Neuronal stem cell (in vitro differentiated cells): ENCODE measurements around the gene RNH1.

Source experiments
- DNase-seq: peaks from one replicate; pipeline ENCODE4 v3.0.0-alpha.2; 2013; ENCODE audit warnings: low spot score
- H2AFZ ChIP-seq: one replicate; pipeline ENCODE4 v1.6.1; 2013; ENCODE audit warnings: mild to moderate bottlenecking, low read length, inconsistent platforms
- H2AK5ac ChIP-seq: 2 replicates; pipeline ENCODE4 v1.6.1; 2013; ENCODE audit warnings: low read depth, mild to moderate bottlenecking, inconsistent platforms, low read length, moderate library complexity, mixed read lengths
- H2BK120ac ChIP-seq: 2 replicates; pipeline ENCODE4 v1.6.1; 2013; ENCODE audit warnings: low read depth, mild to moderate bottlenecking, inconsistent platforms, low read length, moderate library complexity, mixed read lengths
- H2BK12ac ChIP-seq: one replicate; pipeline ENCODE4 v1.6.1; 2013; ENCODE audit warnings: low read length, inconsistent platforms
- H2BK15ac ChIP-seq: 2 replicates; pipeline ENCODE4 v1.6.1; 2013; ENCODE audit warnings: mild to moderate bottlenecking, low read length, inconsistent platforms, mixed read lengths
- H2BK5ac ChIP-seq: one replicate; pipeline ENCODE4 v1.6.1; 2013; ENCODE audit warnings: inconsistent platforms, mild to moderate bottlenecking, low read length, moderate library complexity
- H3K14ac ChIP-seq: one replicate; pipeline ENCODE4 v1.6.1; 2013; ENCODE audit warnings: low read length, inconsistent platforms
- H3K18ac ChIP-seq: 2 replicates; pipeline ENCODE4 v1.6.1; 2013; ENCODE audit warnings: low read length, inconsistent platforms
- H3K23ac ChIP-seq: 2 replicates; pipeline ENCODE4 v1.6.1; 2013; ENCODE audit warnings: low read depth, mild to moderate bottlenecking, mixed read lengths, low read length, inconsistent platforms; ENCODE audit not compliant: poor library complexity
- H3K27ac ChIP-seq: replicated peaks from 3 replicates; pipeline ENCODE4 v1.5.1; 2013; ENCODE audit warnings: low read length, inconsistent platforms
- H3K27me3 ChIP-seq, 3 experiments: 2 replicates each; pipeline ENCODE4 v1.6.1; 2013; ENCODE audit warnings: low read length in 3 of 3, mild to moderate bottlenecking in 2 of 3, inconsistent platforms in 1 of 3, low read depth in 1 of 3, mixed read lengths in 1 of 3, moderate library complexity in 1 of 3; ENCODE audit not compliant: control insufficient read depth in 3 of 3, insufficient read depth in 3 of 3
- H3K36me3 ChIP-seq, 2 donors: replicated peaks in 1 of 2; 2 replicates each; pipeline ENCODE4 v1.6.1; 2013; ENCODE audit warnings: low read length in 2 of 2; ENCODE audit not compliant: control insufficient read depth in 2 of 2, insufficient read depth in 2 of 2
- H3K4ac ChIP-seq: 2 replicates; pipeline ENCODE4 v1.6.1; 2013; ENCODE audit warnings: inconsistent platforms, mild to moderate bottlenecking, low read length, moderate library complexity
- H3K4me1 ChIP-seq, 2 donors: 1 replicate in 1 of 2; 2 replicates in 1 of 2; pipeline ENCODE4 v1.6.1; 2013; ENCODE audit warnings: low read length in 2 of 2, low read depth in 1 of 2; ENCODE audit not compliant: control insufficient read depth in 2 of 2, insufficient read depth in 1 of 2
- H3K4me2 ChIP-seq: one replicate; pipeline ENCODE4 v1.6.1; 2013; ENCODE audit warnings: mild to moderate bottlenecking, low read length, inconsistent platforms; ENCODE audit not compliant: insufficient read depth, poor library complexity, severe bottlenecking
- H3K4me3 ChIP-seq, 2 donors: 2 replicates each; pipeline ENCODE4 v1.5.1; 2013; ENCODE audit warnings: low read length in 2 of 2, mild to moderate bottlenecking in 2 of 2, inconsistent platforms in 1 of 2, moderate library complexity in 1 of 2
- H3K79me1 ChIP-seq: one replicate; pipeline ENCODE4 v1.6.1; 2013; ENCODE audit warnings: low read depth, mild to moderate bottlenecking, inconsistent platforms, low read length, moderate library complexity
- H3K9ac ChIP-seq: one replicate; pipeline ENCODE4 v1.6.1; 2013; ENCODE audit warnings: mild to moderate bottlenecking, low read depth, low read length, inconsistent platforms; ENCODE audit not compliant: poor library complexity
- H3K9me3 ChIP-seq, 2 donors: replicated peaks in 1 of 2; 2 replicates each; pipeline versions ENCODE3 to v1.6.1; 2013; ENCODE audit warnings: low read length in 2 of 2, mild to moderate bottlenecking in 2 of 2, inconsistent platforms in 1 of 2, low read depth in 1 of 2, mixed read lengths in 1 of 2, moderate library complexity in 1 of 2; ENCODE audit not compliant: control insufficient read depth in 2 of 2, insufficient read depth in 1 of 2
- H4K8ac ChIP-seq: one replicate; pipeline ENCODE4 v1.6.1; 2013; ENCODE audit warnings: low read depth, mild to moderate bottlenecking, inconsistent platforms, low read length, moderate library complexity
- H4K91ac ChIP-seq: one replicate; pipeline ENCODE4 v1.6.1; 2013; ENCODE audit warnings: low read length, low read depth, mild to moderate bottlenecking, inconsistent platforms; ENCODE audit not compliant: poor library complexity
- WGBS, 2 donors: extraction: QIAGEN DNeasy Blood & Tissue Kit; methylation state at CpG; one replicate each; pipeline ENCODE4 v1.1.7; 2013; ENCODE audit warnings: missing lambda C conversion rate in 2 of 2, mixed read lengths in 1 of 2; ENCODE audit not compliant: insufficient read length in 2 of 2, insufficient replicate concordance in 1 of 2; ENCODE audit errors: extremely low coverage in 2 of 2; 5-methylcytosine and 5-hydroxymethylcytosine counted together

RNH1 gene

DNA sequence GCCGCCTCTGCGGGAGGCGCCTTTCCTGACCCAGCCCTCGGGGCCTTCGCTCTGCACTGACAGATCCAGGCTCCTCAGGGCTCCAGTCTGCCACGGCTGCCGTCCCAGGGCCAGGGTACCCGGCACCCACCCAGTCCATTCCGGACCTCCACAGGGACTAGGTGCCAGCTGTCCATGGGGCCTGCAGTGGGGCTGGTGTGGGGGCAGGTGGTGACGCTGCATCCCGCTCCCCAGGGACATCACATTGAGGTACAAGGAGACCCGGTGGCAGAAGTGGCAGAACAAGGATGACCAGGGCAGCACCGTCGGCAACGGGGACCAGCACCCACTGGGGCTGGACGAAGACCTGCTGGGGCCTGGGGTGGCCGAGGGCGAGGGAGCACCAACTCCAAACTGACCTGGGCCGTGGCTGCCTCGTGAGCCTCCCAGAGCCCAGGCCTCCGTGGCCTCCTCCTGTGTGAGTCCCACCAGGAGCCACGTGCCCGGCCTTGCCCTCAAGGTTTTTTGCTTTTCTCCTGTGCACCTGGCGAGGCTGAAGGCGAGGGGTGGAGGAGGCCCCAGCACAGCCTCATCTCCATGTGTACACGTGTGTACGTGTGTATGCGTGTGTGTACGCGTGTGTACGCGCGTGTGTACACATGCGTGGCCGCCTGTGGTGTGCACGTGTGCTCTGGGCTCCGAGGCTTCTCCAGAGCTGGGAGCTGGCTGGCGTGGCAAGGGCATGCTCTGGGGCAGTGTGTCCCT, 16.7 kb downstream of the RNH1 start:
- H3K23ac ChIP-seq, result no peak overlapping the region
- H3K4ac ChIP-seq, result no peak overlapping the region
- H3K27me3 ChIP-seq, result no peaks in the 10 kb centered on the region
- no peak overlapping the region for H2AK5ac ChIP-seq
- no peak overlapping the region for H2BK5ac ChIP-seq
- H2BK120ac ChIP-seq, result no peak overlapping the region
- H3K9ac ChIP-seq, result peak overlapping the region; percentile 60
- WGBS, 2 donors, result no CpG with 5 or more reads among the region's 38 CpGs
- H2AFZ ChIP-seq, result no peak overlapping the region
- no peak overlapping the region for H4K8ac ChIP-seq
- peak overlapping the region; percentile 72 for H4K91ac ChIP-seq
- peak overlapping the region; percentile 56 for H3K14ac ChIP-seq
- no peak overlapping the region for H2BK15ac ChIP-seq
- no peak overlapping the region for H3K18ac ChIP-seq
- no peaks in the 10 kb centered on the region for H3K9me3 ChIP-seq
- peaks cover 19 to 47% of the 10 kb centered on the region in 2 donors for H3K36me3 ChIP-seq
- H2BK12ac ChIP-seq, result no peak overlapping the region
- no peaks in the 10 kb centered on the region for H3K4me1 ChIP-seq
- H3K4me2 ChIP-seq, result no peak overlapping the region
- no peak overlapping the region for H3K4me3 ChIP-seq
- H3K27ac ChIP-seq, result no peak overlapping the region
- no peak for DNase-seq
- peaks cover 11% of the 10 kb centered on the region for H3K79me1 ChIP-seq

DNA sequence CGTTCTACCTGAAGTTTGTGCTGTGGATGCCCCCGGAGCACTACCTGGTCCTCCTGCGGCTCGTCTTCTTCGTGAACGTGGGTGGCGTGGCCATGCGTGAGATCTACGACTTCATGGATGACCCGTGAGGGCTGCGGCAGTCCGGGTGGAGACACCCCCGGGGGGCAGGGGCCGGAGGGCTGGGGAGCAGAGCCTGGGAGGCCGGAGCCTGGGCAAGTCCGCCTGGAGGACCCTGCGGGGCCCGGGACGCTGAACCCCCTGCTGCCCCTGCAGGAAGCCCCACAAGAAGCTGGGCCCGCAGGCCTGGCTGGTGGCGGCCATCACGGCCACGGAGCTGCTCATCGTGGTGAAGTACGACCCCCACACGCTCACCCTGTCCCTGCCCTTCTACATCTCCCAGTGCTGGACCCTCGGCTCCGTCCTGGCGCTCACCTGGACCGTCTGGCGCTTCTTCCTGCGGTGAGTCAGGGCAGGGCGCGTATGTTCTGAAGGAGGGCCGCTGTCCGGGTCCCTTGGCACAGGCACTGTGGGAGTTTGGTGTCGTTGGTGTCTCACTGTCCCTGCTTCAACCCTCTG, 17.3 kb downstream of the RNH1 start:
- Histone ChIP-seq H2BK5ac (no peak overlapping the region), H3K27ac (no peak overlapping the region), H2BK12ac (no peak overlapping the region), H3K18ac (no peak overlapping the region), H3K27me3 (no peaks in the 10 kb centered on the region), H3K9me3 (no peaks in the 10 kb centered on the region), H2AK5ac (no peak overlapping the region), H3K4me3 (no peak overlapping the region), H3K4me2 (no peak overlapping the region), H3K23ac (no peak overlapping the region), H3K4ac (no peak overlapping the region), H2BK15ac (no peak overlapping the region), H3K4me1 (no peaks in the 10 kb centered on the region), H3K14ac (no peak overlapping the region), H3K9ac (no peak overlapping the region), H3K36me3 (peaks cover 14 to 40% of the 10 kb centered on the region in 2 donors), H2AFZ (no peak overlapping the region), H4K91ac (no peak overlapping the region), H2BK120ac (no peak overlapping the region), H4K8ac (peak overlapping the region; percentile 17), H3K79me1 (peaks cover 14% of the 10 kb centered on the region)
- no peak for DNase-seq
- no CpG with 5 or more reads among the region's 37 CpGs for WGBS, 2 donors

DNA sequence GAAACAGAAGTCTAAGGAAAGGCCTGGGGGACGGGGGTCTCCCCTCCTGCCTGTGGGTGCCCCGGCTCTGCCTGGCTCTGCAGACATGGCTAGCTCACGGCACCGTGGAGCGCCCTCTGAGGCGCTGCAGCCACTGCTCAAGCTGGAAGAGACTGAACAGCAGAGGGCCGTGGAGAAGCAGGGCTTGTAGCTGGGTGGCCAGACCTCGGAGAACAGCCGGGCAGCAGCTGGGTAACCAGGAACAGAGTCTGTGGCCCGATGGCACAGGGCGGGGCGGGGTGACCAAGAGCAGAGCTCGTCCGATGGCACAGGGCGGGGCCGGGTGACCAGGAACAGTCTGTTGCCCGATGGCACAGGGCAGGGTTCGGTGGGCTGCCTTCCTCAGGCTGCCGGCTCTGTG, 18.1 kb downstream of the RNH1 start:
- no peak overlapping the region for H3K4me3 ChIP-seq
- no peak overlapping the region for H3K18ac ChIP-seq
- no peak overlapping the region for H2AK5ac ChIP-seq

DNA sequence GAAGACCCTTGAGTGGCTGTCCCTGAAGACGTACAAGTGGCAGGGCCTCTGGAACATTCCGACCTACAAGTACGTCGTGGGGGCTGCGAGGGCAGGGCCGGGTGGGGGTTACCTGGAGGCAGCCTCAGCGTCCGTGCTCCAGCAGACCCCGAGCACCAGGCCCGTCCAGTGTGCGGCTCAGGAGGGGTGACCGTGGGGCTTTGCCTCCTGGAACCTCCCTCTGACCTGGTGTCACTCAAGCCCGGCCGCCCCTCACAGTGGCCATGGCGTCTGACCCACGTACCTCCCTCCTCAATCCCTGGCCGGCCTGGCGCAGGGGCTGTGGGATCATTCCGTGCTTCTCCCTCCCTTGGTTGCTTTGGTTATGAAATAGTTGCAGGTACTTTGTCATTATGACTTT, 18.5 kb downstream of the RNH1 start:
- no peak overlapping the region for H3K18ac ChIP-seq
- DNase-seq, result no peak
- H3K9ac ChIP-seq, result no peak overlapping the region
- H4K8ac ChIP-seq, result peak overlapping the region; percentile 17
- no peak overlapping the region for H3K4me3 ChIP-seq
- no peak overlapping the region for H4K91ac ChIP-seq
- H2BK120ac ChIP-seq, result no peak overlapping the region
- no CpG with 5 or more reads among the region's 19 CpGs for WGBS, 2 donors
- no peak overlapping the region for H3K4ac ChIP-seq
- no peak overlapping the region for H2BK15ac ChIP-seq
- H2BK12ac ChIP-seq, result no peak overlapping the region
- no peak overlapping the region for H3K4me2 ChIP-seq
- peaks cover 0 to 3% of the 10 kb centered on the region in 2 donors for H3K9me3 ChIP-seq
- H3K27ac ChIP-seq, result no peak overlapping the region
- peaks cover 19% of the 10 kb centered on the region for H3K79me1 ChIP-seq
- no peaks in the 10 kb centered on the region for H3K4me1 ChIP-seq
- no peak overlapping the region for H2AK5ac ChIP-seq
- no peak overlapping the region for H3K14ac ChIP-seq
- no peak overlapping the region for H2BK5ac ChIP-seq
- peaks cover 14 to 31% of the 10 kb centered on the region in 2 donors for H3K36me3 ChIP-seq
- no peak overlapping the region for H2AFZ ChIP-seq
- H3K27me3 ChIP-seq, result no peaks in the 10 kb centered on the region
- H3K23ac ChIP-seq, result peak overlapping the region; percentile 31

More for the DNA sequence above, 18.1 kb downstream of the RNH1 start:
- H3K23ac ChIP-seq, result no peak overlapping the region
- H3K14ac ChIP-seq, result no peak overlapping the region
- H2BK120ac ChIP-seq, result no peak overlapping the region
- no peak overlapping the region for H3K9ac ChIP-seq
- no peak overlapping the region for H2BK5ac ChIP-seq
- H3K4me2 ChIP-seq, result no peak overlapping the region
- peaks cover 18% of the 10 kb centered on the region for H3K79me1 ChIP-seq
- no peak overlapping the region for H4K8ac ChIP-seq
- H3K4me1 ChIP-seq, result no peaks in the 10 kb centered on the region
- H3K27ac ChIP-seq, result no peak overlapping the region
- H2BK12ac ChIP-seq, result no peak overlapping the region
- no peaks in the 10 kb centered on the region for H3K27me3 ChIP-seq
- H3K36me3 ChIP-seq, result peaks cover 14 to 34% of the 10 kb centered on the region in 2 donors
- no peak for DNase-seq
- no peak overlapping the region for H3K4ac ChIP-seq
- no peak overlapping the region for H4K91ac ChIP-seq
- no peak overlapping the region for H2BK15ac ChIP-seq
- no peak overlapping the region for H2AFZ ChIP-seq
- no CpG with 5 or more reads among the region's 19 CpGs for WGBS, 2 donors
- H3K9me3 ChIP-seq, result peaks cover 0 to 2% of the 10 kb centered on the region in 2 donors
